SU-DHL-6 (cell line): Measurements from ENCODE around the gene EPN1.

Source experiments
- CTCF ChIP-seq: fragments of 200-600 bp; sonication (generic); IDR thresholded peaks from one replicate; pipeline ENCODE4 v1.5.1; 2017; ENCODE audit warnings: antibody characterized with exemption, mild to moderate bottlenecking, low read length, moderate library complexity; ENCODE audit not compliant: insufficient read depth, poor library complexity, severe bottlenecking
- EZH2phosphoT487 ChIP-seq: fragments of 200-600 bp; sonication (generic), shearing (Covaris generic); conservative IDR thresholded peaks from 2 replicates; pipeline ENCODE4 v1.6.1; 2018; ENCODE audit warnings: mild to moderate bottlenecking, antibody characterized with exemption, low read length, moderate library complexity, mixed read lengths

- no peak for TF ChIP-seq CTCF
- no peak for TF ChIP-seq EZH2phosphoT487
Measured at GRCh38 chr19:55649268-55650125, 25.5 kb upstream of the EPN1 start.
